ENCODE measurements around the gene PPP1R12A.
"Not testable (repeated sequence)": the region's sequence is repeated elsewhere in the genome, so short reads cannot be mapped to it uniquely, and the experiment has no call there.

DNA sequence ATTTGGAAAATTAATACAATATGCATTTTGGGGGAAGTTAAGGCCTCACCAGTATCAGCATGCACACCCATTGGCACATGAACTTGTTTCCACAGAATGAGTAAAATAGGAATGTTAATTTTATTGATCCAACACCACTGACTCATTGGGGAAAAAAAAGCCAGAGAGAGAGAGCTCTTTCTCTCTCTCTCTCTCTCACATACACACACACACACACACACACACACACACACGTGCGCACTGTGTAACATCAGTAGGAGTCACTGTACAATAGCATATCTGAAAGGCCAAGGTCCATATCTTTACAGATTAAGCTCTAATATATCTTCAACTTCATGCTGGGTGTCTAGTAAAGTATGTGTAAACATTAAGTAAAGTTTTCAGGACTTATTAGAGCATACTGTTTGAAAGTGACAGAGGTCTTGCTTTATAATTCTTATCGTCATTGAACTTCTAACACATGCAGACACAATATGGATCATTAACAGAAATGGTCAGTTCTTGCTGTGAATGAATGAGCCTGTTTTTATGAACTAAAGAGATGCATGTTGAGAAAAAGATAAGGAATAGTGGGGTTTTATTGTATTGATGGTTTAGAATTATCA lies 43.1 kb upstream of the PPP1R12A start:
- TF ChIP-seq, protein P1, sequence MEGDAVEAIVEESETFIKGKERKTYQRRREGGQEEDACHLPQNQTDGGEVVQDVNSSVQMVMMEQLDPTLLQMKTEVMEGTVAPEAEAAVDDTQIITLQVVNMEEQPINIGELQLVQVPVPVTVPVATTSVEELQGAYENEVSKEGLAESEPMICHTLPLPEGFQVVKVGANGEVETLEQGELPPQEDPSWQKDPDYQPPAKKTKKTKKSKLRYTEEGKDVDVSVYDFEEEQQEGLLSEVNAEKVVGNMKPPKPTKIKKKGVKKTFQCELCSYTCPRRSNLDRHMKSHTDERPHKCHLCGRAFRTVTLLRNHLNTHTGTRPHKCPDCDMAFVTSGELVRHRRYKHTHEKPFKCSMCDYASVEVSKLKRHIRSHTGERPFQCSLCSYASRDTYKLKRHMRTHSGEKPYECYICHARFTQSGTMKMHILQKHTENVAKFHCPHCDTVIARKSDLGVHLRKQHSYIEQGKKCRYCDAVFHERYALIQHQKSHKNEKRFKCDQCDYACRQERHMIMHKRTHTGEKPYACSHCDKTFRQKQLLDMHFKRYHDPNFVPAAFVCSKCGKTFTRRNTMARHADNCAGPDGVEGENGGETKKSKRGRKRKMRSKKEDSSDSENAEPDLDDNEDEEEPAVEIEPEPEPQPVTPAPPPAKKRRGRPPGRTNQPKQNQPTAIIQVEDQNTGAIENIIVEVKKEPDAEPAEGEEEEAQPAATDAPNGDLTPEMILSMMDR (IDR thresholded peaks at IDR 0.05) = not testable (repeated sequence)
- TF ChIP-seq POLR2A, EP300 (IDR thresholded peaks at IDR 0.05): not testable (repeated sequence)
